Measurements from ENCODE around the gene OSBPL2. TPM values are rescaled to one million over a fixed set of nuclear protein-coding genes. Genes with fewer than 3 reads are reported as not detected.

The OSBPL2 gene
- total and polyA plus RNA-seq, 9 of the 15 experiments (the other 6 are each of a cell fraction or from before 2014, with no cell fraction given) = 2.5 to 25.6 (median 14.1) TPM

GRCh38 chr20:62214067-62214466, 24.3 kb upstream of the OSBPL2 start:
- Histone ChIP-seq H2AFZ (ENCODE audit: low read depth, low read length) (no peak overlapping the region), H3K79me2 (ENCODE audit: control insufficient read depth, insufficient read depth, low read length) (no peaks in the 10 kb centered on the region), H3K27me3 (ENCODE audit: control insufficient read depth in 2 of 2, insufficient read depth in 2 of 2, low read length in 2 of 2) (peaks cover 40 to 74% of the 10 kb centered on the region in 2 experiments; a peak in 4 of 5 replicates), H3K9me1 (ENCODE audit: control insufficient read depth, insufficient read depth, low read length) (peaks cover 3% of the 10 kb centered on the region), H3K4me2 (ENCODE audit: insufficient read depth, low read length) (no peak overlapping the region), H3K36me3 (ENCODE audit: control insufficient read depth, insufficient read depth, low read length) (no peaks in the 10 kb centered on the region), H3K9me3 (replicated peaks; ENCODE audit: control insufficient read depth, insufficient read depth, low read depth, low read length) (no peaks in the 10 kb centered on the region), H3K4me1 (replicated peaks in 1 of 2; ENCODE audit: control insufficient read depth in 2 of 2, insufficient read depth in 2 of 2, low read length in 2 of 2) (peaks cover 0 to 53% of the 10 kb centered on the region in 2 experiments; a peak in 2 of 5 replicates), H3K9ac (ENCODE audit: insufficient read depth in 1 of 2, low read depth in 2 of 2, low read length in 2 of 2) (peak overlapping the region in 1 of 2 experiments; percentile 23; a peak in 1 of 4 replicates), H3K27ac (ENCODE audit: extremely low read depth, low read depth, low read length) (no peak overlapping the region), H3K4me3 (no peak overlapping the region), H4K20me1 (replicated peaks; ENCODE audit: control insufficient read depth, insufficient read depth, low read length) (peaks cover 35% of the 10 kb centered on the region)
- CTCF ChIA-PET (ENCODE audit: low intra/inter-chr PET ratio) = no interaction called here
- no peak for TF ChIP-seq CHD2 (IDR thresholded peaks at IDR 0.05; ENCODE audit: low read depth, low read length)
- TF ChIP-seq, protein P1, sequence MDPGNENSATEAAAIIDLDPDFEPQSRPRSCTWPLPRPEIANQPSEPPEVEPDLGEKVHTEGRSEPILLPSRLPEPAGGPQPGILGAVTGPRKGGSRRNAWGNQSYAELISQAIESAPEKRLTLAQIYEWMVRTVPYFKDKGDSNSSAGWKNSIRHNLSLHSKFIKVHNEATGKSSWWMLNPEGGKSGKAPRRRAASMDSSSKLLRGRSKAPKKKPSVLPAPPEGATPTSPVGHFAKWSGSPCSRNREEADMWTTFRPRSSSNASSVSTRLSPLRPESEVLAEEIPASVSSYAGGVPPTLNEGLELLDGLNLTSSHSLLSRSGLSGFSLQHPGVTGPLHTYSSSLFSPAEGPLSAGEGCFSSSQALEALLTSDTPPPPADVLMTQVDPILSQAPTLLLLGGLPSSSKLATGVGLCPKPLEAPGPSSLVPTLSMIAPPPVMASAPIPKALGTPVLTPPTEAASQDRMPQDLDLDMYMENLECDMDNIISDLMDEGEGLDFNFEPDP (CRISPR knock-in tag; IDR thresholded peaks at IDR 0.05) = no peak
- TF ChIP-seq TFE3 (CRISPR knock-in tag; IDR thresholded peaks at IDR 0.05) = no peak
- TF ChIP-seq OTX1 (CRISPR knock-in tag; IDR thresholded peaks at IDR 0.05) = no peak
- TF ChIP-seq ZNF431 (CRISPR knock-in tag; IDR thresholded peaks at IDR 0.05) = no peak
- no peak for TF ChIP-seq SMARCA5 (IDR thresholded peaks at IDR 0.05)
- no peak for TF ChIP-seq SFPQ (IDR thresholded peaks at IDR 0.05; ENCODE audit: low read depth, low read length)
- no peak for TF ChIP-seq ZBTB40 (IDR thresholded peaks at IDR 0.05)
- no peak for TF ChIP-seq ZBTB40 (CRISPR knock-in tag; IDR thresholded peaks at IDR 0.05)
- no TSS peak for BruUV-seq (replicated peaks)
- no peak for DNase-seq (ENCODE audit: extremely low read depth in 1 of 4, low spot score in 3 of 4)
- POLR2A ChIA-PET = no interaction called here
- FAIRE-seq = no peak
- in situ Hi-C loops (cut with MboI) = no loop called here
- WGBS (ENCODE audit: insufficient coverage, low coverage, missing lambda C conversion rate) = under 1% methylated on average over 12 of the region's 12 CpGs
- intact Hi-C loops (cut with micrococcal nuclease) = no loop called here
- no peak for ATAC-seq

Data from K562 (cell line).